ENCODE measurements around the gene HES7. TPM values are rescaled to one million over a fixed set of nuclear protein-coding genes. Genes with fewer than 3 reads are reported as not detected.
A peak's percentile ranks its signal among the peaks of the same experiment; 100 is the strongest.

The HES7 gene
- total and polyA plus RNA-seq, 9 of the 15 experiments (the other 6 are each of a cell fraction or from before 2014, with no cell fraction given): 0.03 to 1.7 (median 0.14) TPM; not detected in 1

DNA sequence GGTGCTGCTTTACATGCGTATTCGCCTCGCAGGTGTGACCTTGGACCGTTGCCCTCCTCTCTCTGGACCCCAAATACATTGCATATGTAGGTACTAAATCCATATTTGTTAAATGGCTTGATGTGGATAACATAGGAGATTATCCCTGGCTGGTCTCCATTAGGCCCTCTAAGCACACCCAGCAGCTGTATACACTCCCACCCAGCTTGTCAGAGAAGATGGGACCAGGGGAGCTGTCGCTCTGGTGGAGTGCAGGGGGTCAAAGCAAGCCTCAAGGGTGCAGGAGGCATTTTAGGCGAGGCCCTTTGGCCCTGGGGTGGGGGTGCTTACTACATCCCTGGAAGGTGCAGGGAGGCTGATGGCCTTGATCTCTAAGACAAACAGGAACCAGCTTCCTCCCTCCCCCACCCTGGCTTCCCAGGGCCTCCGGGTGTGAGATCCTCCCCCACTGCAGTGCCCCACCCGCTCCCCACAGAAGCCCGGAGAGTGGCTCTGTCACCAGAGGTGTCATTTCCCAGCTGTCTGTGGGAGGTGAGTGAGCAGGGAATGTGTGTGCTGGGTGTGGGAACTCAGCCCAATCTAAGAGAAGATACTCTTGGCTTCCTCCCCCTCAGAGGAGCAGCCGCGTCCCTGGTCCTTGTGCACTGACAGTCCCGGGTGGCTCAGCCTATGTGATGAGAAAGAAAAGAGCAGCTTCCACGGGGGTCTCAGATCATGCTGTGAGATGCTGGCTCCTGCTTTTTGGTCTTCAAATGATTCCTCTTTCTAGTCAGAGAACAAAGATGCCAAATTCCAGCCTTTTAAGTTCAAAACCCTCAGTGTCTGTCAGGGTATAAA is 40.3 kb upstream of the HES7 start (continued):
- TF ChIP-seq, protein P1, sequence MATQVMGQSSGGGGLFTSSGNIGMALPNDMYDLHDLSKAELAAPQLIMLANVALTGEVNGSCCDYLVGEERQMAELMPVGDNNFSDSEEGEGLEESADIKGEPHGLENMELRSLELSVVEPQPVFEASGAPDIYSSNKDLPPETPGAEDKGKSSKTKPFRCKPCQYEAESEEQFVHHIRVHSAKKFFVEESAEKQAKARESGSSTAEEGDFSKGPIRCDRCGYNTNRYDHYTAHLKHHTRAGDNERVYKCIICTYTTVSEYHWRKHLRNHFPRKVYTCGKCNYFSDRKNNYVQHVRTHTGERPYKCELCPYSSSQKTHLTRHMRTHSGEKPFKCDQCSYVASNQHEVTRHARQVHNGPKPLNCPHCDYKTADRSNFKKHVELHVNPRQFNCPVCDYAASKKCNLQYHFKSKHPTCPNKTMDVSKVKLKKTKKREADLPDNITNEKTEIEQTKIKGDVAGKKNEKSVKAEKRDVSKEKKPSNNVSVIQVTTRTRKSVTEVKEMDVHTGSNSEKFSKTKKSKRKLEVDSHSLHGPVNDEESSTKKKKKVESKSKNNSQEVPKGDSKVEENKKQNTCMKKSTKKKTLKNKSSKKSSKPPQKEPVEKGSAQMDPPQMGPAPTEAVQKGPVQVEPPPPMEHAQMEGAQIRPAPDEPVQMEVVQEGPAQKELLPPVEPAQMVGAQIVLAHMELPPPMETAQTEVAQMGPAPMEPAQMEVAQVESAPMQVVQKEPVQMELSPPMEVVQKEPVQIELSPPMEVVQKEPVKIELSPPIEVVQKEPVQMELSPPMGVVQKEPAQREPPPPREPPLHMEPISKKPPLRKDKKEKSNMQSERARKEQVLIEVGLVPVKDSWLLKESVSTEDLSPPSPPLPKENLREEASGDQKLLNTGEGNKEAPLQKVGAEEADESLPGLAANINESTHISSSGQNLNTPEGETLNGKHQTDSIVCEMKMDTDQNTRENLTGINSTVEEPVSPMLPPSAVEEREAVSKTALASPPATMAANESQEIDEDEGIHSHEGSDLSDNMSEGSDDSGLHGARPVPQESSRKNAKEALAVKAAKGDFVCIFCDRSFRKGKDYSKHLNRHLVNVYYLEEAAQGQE (IDR thresholded peaks at IDR 0.05; ENCODE audit: borderline replicate concordance): no peak
- TF ChIP-seq, protein P1 (CRISPR knock-in tag; IDR thresholded peaks at IDR 0.05; ENCODE audit: low read depth): no peak
- TF ChIP-seq EWSR1 (IDR thresholded peaks at IDR 0.05; ENCODE audit: borderline replicate concordance, low read depth, partially characterized antibody) (no peak), MTA1 (IDR thresholded peaks at IDR 0.05; ENCODE audit: borderline replicate concordance) (peak; percentile 86), NEUROD1 (IDR thresholded peaks at IDR 0.05; ENCODE audit: borderline replicate concordance, low read depth, low read length, partially characterized antibody) (peak; percentile 20), KHSRP (IDR thresholded peaks at IDR 0.05) (no peak), RCOR1 (IDR thresholded peaks at IDR 0.05; ENCODE audit: borderline replicate concordance in 1 of 2, low read depth in 2 of 2, low read length in 2 of 2) (peak in 1 of 2 experiments; percentile 82; a peak in 2 of 4 replicates), SIX5 (IDR thresholded peaks at IDR 0.05; ENCODE audit: borderline replicate concordance in 1 of 2, insufficient read depth in 1 of 2, low read depth in 1 of 2, low read length in 2 of 2) (no peak), TSC22D4 (tag; IDR thresholded peaks at IDR 0.05) (no peak), ZKSCAN8 (CRISPR knock-in tag; IDR thresholded peaks at IDR 0.05) (no peak), MYNN (IDR thresholded peaks at IDR 0.05) (peak; percentile 72), MYNN (CRISPR knock-in tag; IDR thresholded peaks at IDR 0.05) (no peak), FOSL1 (tag; conservative IDR thresholded peaks at IDR 0.05) (peak; percentile 47; the same call in 1 of the 2 replicates), ZNF134 (CRISPR knock-in tag; conservative IDR thresholded peaks at IDR 0.05) (no peak), MEIS2 (IDR thresholded peaks at IDR 0.05; ENCODE audit: partially characterized antibody) (peak; percentile 51)
- TF ChIP-seq, protein P2, sequence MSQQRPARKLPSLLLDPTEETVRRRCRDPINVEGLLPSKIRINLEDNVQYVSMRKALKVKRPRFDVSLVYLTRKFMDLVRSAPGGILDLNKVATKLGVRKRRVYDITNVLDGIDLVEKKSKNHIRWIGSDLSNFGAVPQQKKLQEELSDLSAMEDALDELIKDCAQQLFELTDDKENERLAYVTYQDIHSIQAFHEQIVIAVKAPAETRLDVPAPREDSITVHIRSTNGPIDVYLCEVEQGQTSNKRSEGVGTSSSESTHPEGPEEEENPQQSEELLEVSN (IDR thresholded peaks at IDR 0.05; ENCODE audit: borderline replicate concordance in 1 of 2, extremely low read depth in 1 of 2, insufficient read depth in 1 of 2, insufficient read length in 1 of 2, low read depth in 1 of 2, low read length in 1 of 2, poor library complexity in 1 of 2, severe bottlenecking in 1 of 2): peak in 1 of 2 experiments; percentile 53
- TF ChIP-seq, protein P3, sequence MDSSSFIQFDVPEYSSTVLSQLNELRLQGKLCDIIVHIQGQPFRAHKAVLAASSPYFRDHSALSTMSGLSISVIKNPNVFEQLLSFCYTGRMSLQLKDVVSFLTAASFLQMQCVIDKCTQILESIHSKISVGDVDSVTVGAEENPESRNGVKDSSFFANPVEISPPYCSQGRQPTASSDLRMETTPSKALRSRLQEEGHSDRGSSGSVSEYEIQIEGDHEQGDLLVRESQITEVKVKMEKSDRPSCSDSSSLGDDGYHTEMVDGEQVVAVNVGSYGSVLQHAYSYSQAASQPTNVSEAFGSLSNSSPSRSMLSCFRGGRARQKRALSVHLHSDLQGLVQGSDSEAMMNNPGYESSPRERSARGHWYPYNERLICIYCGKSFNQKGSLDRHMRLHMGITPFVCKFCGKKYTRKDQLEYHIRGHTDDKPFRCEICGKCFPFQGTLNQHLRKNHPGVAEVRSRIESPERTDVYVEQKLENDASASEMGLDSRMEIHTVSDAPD (CRISPR knock-in tag; IDR thresholded peaks at IDR 0.05): no peak

All from K562 (cell line).